Neural cell (in vitro differentiated cells): ENCODE results near the gene GPR180. TPM values are rescaled to one million over a fixed set of nuclear protein-coding genes. Genes with fewer than 3 reads are reported as not detected.

Source experiments
- H2AFZ ChIP-seq: fragments of 200-600, 300-800 bp; sonication (generic), shearing (Covaris generic); 2 replicates; pipeline ENCODE4 v1.6.0; 2014; ENCODE audit warnings: low read depth, mild to moderate bottlenecking, antibody characterized with exemption, low read length, moderate library complexity
- H3F3A ChIP-seq: fragments of 200-600 bp; shearing (Covaris generic); 2 replicates; pipeline ENCODE4 v1.6.1; 2016; ENCODE audit warnings: mild to moderate bottlenecking, moderate library complexity, mixed read lengths, antibody characterized with exemption, low read length; ENCODE audit not compliant: insufficient read depth, poor library complexity, severe bottlenecking
- H3K27ac ChIP-seq: fragments of 200-600, 300-800 bp; sonication (generic), shearing (Covaris generic); 2 replicates; pipeline ENCODE4 v1.5.1; 2014; ENCODE audit warnings: mild to moderate bottlenecking, low read length, moderate library complexity
- H3K27me3 ChIP-seq: fragments of 300-800, 200-600 bp; sonication (generic), shearing (Covaris generic); 2 replicates; pipeline ENCODE4 v1.6.0; 2014; ENCODE audit warnings: mild to moderate bottlenecking, low read depth, low read length, moderate library complexity; ENCODE audit not compliant: insufficient read depth
- H3K36me3 ChIP-seq: fragments of 300-800, 200-600 bp; sonication (generic), shearing (Covaris generic); 2 replicates; pipeline ENCODE4 v1.5.1; 2014; ENCODE audit warnings: mild to moderate bottlenecking, antibody characterized with exemption, low read length, moderate library complexity; ENCODE audit not compliant: insufficient read depth
- H3K4me2 ChIP-seq: fragments of 300-800, 200-600 bp; sonication (generic), shearing (Covaris generic); 2 replicates; pipeline ENCODE4 v1.6.0; 2014; ENCODE audit warnings: mild to moderate bottlenecking, low read length
- H3K4me3 ChIP-seq: fragments of 300-800, 200-600 bp; sonication (generic), shearing (Covaris generic); 2 replicates; pipeline ENCODE4 v1.5.1; 2014; ENCODE audit warnings: mild to moderate bottlenecking, low read length, moderate library complexity
- H3K79me2 ChIP-seq: fragments of 200-600 bp; shearing (Covaris generic); replicated peaks from 2 replicates; pipeline ENCODE4 v1.6.0; 2014; ENCODE audit warnings: mild to moderate bottlenecking, low read length, moderate library complexity; ENCODE audit not compliant: insufficient read depth
- H3K9ac ChIP-seq: fragments of 300-800, 200-600 bp; sonication (generic), shearing (Covaris generic); 2 replicates; pipeline ENCODE4 v1.6.1; 2016; ENCODE audit warnings: mild to moderate bottlenecking, low read length, mixed read lengths
- H3K9me2 ChIP-seq: fragments of 200-600 bp; shearing (Covaris generic); 2 replicates; pipeline ENCODE4 v1.6.1; 2016; ENCODE audit warnings: mild to moderate bottlenecking, low read length, mixed read lengths; ENCODE audit not compliant: insufficient read depth
- H3K9me3 ChIP-seq: fragments of 200-600, 300-800 bp; sonication (generic), shearing (Covaris generic); 2 replicates; pipeline ENCODE4 v1.6.1; 2016; ENCODE audit warnings: mild to moderate bottlenecking, mixed run types, low read length, moderate library complexity, mixed read lengths
- H4K20me1 ChIP-seq: fragments of 200-600 bp; shearing (Covaris generic); 2 replicates; pipeline ENCODE4 v1.6.1; 2016; ENCODE audit warnings: mild to moderate bottlenecking, mixed run types; ENCODE audit not compliant: insufficient read depth
- EP300 ChIP-seq: fragments of 450-650 bp; conservative IDR thresholded peaks from 2 replicates; pipeline ENCODE4 v1.6.1; 2014; ENCODE audit warnings: antibody characterized with exemption, mild to moderate bottlenecking, moderate library complexity; ENCODE audit not compliant: poor library complexity, severe bottlenecking
- EZH2 ChIP-seq: fragments of 200-600, 300-800 bp; shearing (Covaris generic), sonication (generic); IDR thresholded peaks from 2 replicates; pipeline ENCODE4 v1.6.1; 2014; ENCODE audit warnings: antibody characterized with exemption, low read length, borderline replicate concordance, mild to moderate bottlenecking; ENCODE audit not compliant: insufficient read depth, poor library complexity, severe bottlenecking
- MXI1 ChIP-seq: fragments of 450-650 bp; conservative IDR thresholded peaks from 2 replicates; pipeline ENCODE4 v1.6.1; 2014; ENCODE audit warnings: antibody characterized with exemption, mild to moderate bottlenecking; ENCODE audit not compliant: poor library complexity, severe bottlenecking
- POLR2AphosphoS5 ChIP-seq: IDR thresholded peaks from 2 replicates; pipeline ENCODE4 v1.6.1; 2012
- RAD21 ChIP-seq: fragments of 450-650 bp; conservative IDR thresholded peaks from 2 replicates; pipeline ENCODE4 v1.6.1; 2014; ENCODE audit warnings: antibody characterized with exemption, mild to moderate bottlenecking, moderate library complexity
- REST ChIP-seq: IDR thresholded peaks from 2 replicates; pipeline ENCODE4 v1.6.1; 2012; ENCODE audit warnings: borderline replicate concordance
- SMC3 ChIP-seq: fragments of 450-650 bp; conservative IDR thresholded peaks from 2 replicates; pipeline ENCODE4 v1.6.1; 2014; ENCODE audit warnings: antibody characterized with exemption, mild to moderate bottlenecking, moderate library complexity; ENCODE audit not compliant: poor library complexity
- TAF1 ChIP-seq: IDR thresholded peaks from 2 replicates; pipeline ENCODE4 v1.6.1; 2012; ENCODE audit warnings: low read depth
- polyA plus RNA-seq: library from polyadenylated mRNA; depleted of rRNA; stranded (reverse); fragments of >200 nt; gene quantifications from 2 replicates; pipeline ENCODE4 v1.2.3, GENCODE V29; 2014
- TF ChIP-seq, protein P1 (sequence below): fragments of 450-650 bp; IDR thresholded peaks from 2 replicates; pipeline ENCODE4 v1.5.1; 2014; ENCODE audit warnings: antibody characterized with exemption, mild to moderate bottlenecking, moderate library complexity; ENCODE audit not compliant: poor library complexity, severe bottlenecking

The GPR180 gene
- polyA plus RNA-seq, 1 donor from 2014 or later = 5.7 TPM

DNA sequence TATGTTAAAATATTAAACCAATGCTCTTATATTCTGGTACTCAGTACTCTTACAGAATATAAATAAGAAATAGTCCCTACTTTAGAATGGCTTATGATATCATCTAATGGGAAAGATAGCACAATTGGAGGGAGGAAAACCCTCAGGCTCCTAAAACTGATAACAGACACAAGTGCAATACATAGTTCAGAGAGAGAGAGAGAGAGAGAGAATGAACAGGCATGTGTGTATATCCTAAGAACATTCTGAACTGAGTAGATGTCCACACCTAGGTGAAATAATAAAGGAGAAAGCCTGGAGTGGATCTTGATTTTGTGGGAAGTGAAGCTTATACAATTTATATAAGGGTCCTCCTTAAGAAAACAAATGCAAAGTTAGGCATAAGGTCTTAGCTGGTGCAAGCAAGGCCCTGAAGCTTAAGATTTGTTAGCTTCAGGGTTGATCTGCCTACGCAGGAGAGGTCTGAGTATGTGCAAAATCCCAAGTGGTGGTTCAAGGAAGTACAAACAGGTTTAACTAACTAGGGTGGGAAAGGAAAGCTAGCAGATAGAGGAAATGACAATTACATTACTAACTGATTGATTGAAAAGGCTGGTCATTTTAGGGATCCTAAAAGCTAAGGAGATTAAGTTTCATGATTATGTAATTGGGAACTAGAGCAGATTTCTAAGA, 57.4 kb downstream of the GPR180 start:
- Histone ChIP-seq H3K4me3 (no peak overlapping the region), H3K36me3 (no peaks in the 10 kb centered on the region), H3K27me3 (no peaks in the 10 kb centered on the region), H3K9me3 (no peaks in the 10 kb centered on the region), H3K9ac (no peak overlapping the region), H3K27ac (no peak overlapping the region), H3K4me2 (no peak overlapping the region), H4K20me1 (no peaks in the 10 kb centered on the region), H3K9me2 (no peaks in the 10 kb centered on the region), H2AFZ (no peak overlapping the region), H3K79me2 (no peaks in the 10 kb centered on the region), H3F3A (no peaks in the 10 kb centered on the region)
- TF ChIP-seq RAD21 (no peak), MXI1 (no peak), POLR2AphosphoS5 (no peak), TAF1 (no peak), EZH2 (no peak), EP300 (no peak), REST (no peak)
- TF ChIP-seq, protein P1, sequence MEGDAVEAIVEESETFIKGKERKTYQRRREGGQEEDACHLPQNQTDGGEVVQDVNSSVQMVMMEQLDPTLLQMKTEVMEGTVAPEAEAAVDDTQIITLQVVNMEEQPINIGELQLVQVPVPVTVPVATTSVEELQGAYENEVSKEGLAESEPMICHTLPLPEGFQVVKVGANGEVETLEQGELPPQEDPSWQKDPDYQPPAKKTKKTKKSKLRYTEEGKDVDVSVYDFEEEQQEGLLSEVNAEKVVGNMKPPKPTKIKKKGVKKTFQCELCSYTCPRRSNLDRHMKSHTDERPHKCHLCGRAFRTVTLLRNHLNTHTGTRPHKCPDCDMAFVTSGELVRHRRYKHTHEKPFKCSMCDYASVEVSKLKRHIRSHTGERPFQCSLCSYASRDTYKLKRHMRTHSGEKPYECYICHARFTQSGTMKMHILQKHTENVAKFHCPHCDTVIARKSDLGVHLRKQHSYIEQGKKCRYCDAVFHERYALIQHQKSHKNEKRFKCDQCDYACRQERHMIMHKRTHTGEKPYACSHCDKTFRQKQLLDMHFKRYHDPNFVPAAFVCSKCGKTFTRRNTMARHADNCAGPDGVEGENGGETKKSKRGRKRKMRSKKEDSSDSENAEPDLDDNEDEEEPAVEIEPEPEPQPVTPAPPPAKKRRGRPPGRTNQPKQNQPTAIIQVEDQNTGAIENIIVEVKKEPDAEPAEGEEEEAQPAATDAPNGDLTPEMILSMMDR = no peak

GRCh38 chr13:94659598-94659946, 57.9 kb downstream of the GPR180 start:
- H3K4me2 ChIP-seq = no peak overlapping the region
- no peaks in the 10 kb centered on the region for H3K9me3 ChIP-seq
- H3K9me2 ChIP-seq = no peaks in the 10 kb centered on the region

More at GRCh38 chr13:94659598-94659946, 57.9 kb downstream of the GPR180 start:
- Histone ChIP-seq H3K9ac (no peak overlapping the region), H4K20me1 (no peaks in the 10 kb centered on the region), H3K27me3 (no peaks in the 10 kb centered on the region), H3K27ac (no peak overlapping the region), H2AFZ (no peak overlapping the region), H3F3A (no peaks in the 10 kb centered on the region), H3K36me3 (no peaks in the 10 kb centered on the region), H3K4me3 (no peak overlapping the region), H3K79me2 (no peaks in the 10 kb centered on the region)
- TF ChIP-seq, protein P1 = no peak
- TF ChIP-seq POLR2AphosphoS5 (no peak), TAF1 (no peak), MXI1 (no peak), EP300 (no peak), EZH2 (no peak), RAD21 (no peak), SMC3 (no peak), REST (no peak)
